ENCODE data around the gene CROT.

CROT gene

DNA sequence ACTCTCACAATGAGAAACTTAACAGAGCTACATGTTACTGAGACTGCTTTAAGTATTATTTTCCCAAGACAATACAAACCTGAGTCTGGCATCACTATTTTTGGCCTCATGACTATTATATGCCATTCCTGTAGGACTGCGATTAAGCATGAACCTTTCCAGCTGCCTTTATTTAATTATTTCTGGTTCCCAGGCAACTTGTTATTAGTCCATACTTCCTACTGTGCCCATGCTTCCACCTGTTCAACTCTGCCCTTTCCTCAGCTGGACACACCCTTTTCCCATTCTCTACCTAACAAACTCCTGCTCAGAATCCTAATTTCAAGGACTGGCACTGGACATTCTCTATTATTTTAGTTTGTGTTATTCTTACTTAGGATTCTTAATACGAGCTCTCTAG, 8.1 kb upstream of the CROT start:
- Histone ChIP-seq H3K27me3 (no peaks in the 10 kb centered on the region), H3K4me3 (ENCODE audit: low read depth, low read length) (no peak overlapping the region), H3K9me3 (no peaks in the 10 kb centered on the region; the same call in 1 of the 2 replicates), H3K36me3 (no peaks in the 10 kb centered on the region), H3K4me1 (no peaks in the 10 kb centered on the region)
- DNase-seq = no peak
- TF ChIP-seq, protein P1, sequence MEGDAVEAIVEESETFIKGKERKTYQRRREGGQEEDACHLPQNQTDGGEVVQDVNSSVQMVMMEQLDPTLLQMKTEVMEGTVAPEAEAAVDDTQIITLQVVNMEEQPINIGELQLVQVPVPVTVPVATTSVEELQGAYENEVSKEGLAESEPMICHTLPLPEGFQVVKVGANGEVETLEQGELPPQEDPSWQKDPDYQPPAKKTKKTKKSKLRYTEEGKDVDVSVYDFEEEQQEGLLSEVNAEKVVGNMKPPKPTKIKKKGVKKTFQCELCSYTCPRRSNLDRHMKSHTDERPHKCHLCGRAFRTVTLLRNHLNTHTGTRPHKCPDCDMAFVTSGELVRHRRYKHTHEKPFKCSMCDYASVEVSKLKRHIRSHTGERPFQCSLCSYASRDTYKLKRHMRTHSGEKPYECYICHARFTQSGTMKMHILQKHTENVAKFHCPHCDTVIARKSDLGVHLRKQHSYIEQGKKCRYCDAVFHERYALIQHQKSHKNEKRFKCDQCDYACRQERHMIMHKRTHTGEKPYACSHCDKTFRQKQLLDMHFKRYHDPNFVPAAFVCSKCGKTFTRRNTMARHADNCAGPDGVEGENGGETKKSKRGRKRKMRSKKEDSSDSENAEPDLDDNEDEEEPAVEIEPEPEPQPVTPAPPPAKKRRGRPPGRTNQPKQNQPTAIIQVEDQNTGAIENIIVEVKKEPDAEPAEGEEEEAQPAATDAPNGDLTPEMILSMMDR (IDR thresholded peaks at IDR 0.05; ENCODE audit: low read depth, low read length) = no peak

DNA sequence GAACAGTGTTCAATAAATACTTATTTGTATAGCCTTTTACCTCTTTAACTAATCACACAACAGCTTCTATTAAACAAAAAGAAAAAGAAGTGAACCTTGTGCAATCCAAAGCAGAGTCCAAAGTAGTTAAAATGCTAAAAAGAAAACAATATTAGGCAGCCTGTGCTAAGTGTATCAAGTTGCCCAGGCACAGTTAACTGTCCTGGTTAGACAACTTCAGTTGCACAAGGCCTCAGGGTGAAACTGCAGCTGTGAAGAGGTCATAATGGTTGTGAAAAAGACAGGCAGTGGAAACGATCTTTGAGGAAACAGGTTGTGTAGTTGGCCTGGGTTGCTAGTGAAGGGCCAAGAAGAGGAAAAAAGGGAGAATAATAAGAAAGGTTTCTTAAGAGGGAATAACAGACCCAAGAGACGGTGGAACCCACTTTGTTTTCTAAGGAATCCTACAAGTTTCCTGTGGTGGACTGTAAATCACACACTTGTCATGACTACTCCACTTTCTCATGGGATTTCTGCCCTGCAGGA, 6.0 kb upstream of the CROT start:
- H3K9me3 ChIP-seq = no peaks in the 10 kb centered on the region; the same call in 1 of the 2 replicates
- no peaks in the 10 kb centered on the region for H3K27me3 ChIP-seq
- TF ChIP-seq, protein P1 (IDR thresholded peaks at IDR 0.05; ENCODE audit: low read depth, low read length) = no peak
- H3K36me3 ChIP-seq = no peaks in the 10 kb centered on the region
- no peak overlapping the region for H3K4me3 ChIP-seq (ENCODE audit: low read depth, low read length)
- H3K4me1 ChIP-seq = no peaks in the 10 kb centered on the region
- DNase-seq = no peak

DNA sequence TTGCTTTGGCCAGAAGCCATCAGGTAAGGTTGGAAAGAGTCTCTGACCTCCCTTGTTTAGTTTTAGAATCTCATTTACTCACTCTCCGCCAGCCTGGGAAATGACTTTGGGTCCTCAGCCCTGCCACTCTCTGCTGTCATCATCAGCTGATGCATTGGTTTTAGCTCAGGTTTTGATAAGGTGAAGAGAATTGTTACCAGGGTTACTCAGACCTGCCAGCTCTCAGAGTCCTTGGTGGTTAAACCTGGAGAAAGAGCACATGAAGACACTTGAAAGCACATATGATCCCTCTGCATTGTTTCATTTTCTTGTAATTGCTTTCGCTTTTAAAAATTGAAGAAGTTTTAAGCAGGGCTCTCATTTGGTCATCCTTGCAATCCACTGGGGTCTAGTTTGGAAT, 4.0 kb upstream of the CROT start:
- Histone ChIP-seq H3K4me1 (peaks cover 3% of the 10 kb centered on the region; the same call in 1 of the 2 replicates), H3K36me3 (no peaks in the 10 kb centered on the region), H3K9me3 (no peaks in the 10 kb centered on the region), H3K27me3 (no peaks in the 10 kb centered on the region), H3K4me3 (ENCODE audit: low read depth, low read length) (no peak overlapping the region)
- TF ChIP-seq, protein P1 (IDR thresholded peaks at IDR 0.05; ENCODE audit: low read depth, low read length) = no peak
- no peak for DNase-seq

DNA sequence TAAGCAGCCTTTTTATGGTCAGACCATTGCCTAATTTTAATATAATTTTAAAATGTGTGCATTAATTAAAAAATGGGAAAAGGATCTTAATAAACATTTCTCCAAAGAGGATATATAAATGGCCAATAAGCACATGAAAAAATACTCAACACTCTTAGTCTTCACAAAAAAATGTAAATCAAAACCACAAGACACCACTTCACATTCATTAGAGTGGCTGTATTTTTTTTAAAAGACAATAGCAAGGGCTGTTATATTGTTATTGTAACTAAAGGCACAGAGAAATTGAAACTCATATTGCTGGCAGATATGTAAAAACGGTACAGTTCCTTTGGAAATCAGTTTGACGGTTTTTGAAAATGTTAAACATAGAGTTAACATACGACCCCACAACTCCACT, 3.2 kb upstream of the CROT start:
- Histone ChIP-seq H3K4me1 (peaks cover 3% of the 10 kb centered on the region; the same call in 1 of the 2 replicates), H3K4me3 (ENCODE audit: low read depth, low read length) (no peak overlapping the region), H3K36me3 (no peaks in the 10 kb centered on the region), H3K27me3 (no peaks in the 10 kb centered on the region), H3K9me3 (no peaks in the 10 kb centered on the region)
- DNase-seq = no peak
- TF ChIP-seq, protein P1 (IDR thresholded peaks at IDR 0.05; ENCODE audit: low read depth, low read length) = no peak

DNA sequence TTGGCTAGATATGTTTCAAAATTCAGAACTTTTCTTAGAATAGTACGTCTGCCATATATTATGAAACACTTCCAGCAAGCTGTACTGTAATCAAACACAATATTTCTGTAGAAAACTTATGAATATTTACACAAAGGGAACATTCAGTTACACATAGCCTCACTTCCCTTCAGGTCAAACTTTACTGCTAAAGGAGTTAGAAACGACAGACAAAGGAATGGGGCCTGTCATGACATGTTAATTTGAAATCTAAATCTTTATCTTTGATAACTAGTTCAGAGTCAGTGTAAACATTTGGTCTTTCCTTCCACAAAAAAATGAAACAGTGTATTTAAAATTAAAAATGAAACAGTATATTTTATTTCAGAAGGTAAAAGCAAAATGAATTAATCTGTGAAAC, 1.0 kb upstream of the CROT start:
- H3K36me3 ChIP-seq = no peaks in the 10 kb centered on the region; the same call in 1 of the 2 replicates
- DNase-seq = no peak
- peak overlapping the region; percentile 81 for H3K4me3 ChIP-seq (ENCODE audit: low read depth, low read length)
- no peaks in the 10 kb centered on the region for H3K27me3 ChIP-seq
- TF ChIP-seq, protein P1 (IDR thresholded peaks at IDR 0.05; ENCODE audit: low read depth, low read length) = no peak
- peaks cover 6% of the 10 kb centered on the region for H3K4me1 ChIP-seq
- H3K9me3 ChIP-seq = no peaks in the 10 kb centered on the region

DNA sequence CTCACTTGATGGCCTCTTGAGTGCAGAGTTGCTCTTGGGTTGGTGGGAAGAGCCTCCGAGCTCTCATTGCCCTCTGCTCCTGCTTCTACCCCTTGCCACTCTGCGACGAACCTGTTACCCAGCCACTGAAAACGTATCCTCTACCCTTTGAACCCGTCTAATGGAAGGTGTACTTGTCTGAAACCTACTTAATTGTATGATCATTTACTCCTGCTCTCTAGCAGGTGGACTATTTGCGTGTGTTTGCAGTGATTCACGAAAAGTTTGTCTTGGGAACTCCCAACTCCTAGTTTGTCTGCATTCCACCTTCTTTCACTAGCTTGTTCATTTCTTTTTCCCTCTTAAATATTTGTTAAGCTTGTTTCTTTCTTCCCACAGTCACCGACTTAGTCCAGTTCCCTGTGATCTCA, 503 bp downstream of the CROT start:
- Histone ChIP-seq H3K4me1 (peaks cover 6% of the 10 kb centered on the region), H3K4me3 (ENCODE audit: low read depth, low read length) (peak overlapping the region; percentile 81), H3K27me3 (no peaks in the 10 kb centered on the region), H3K36me3 (no peaks in the 10 kb centered on the region; the same call in 1 of the 2 replicates), H3K9me3 (no peaks in the 10 kb centered on the region)
- TF ChIP-seq, protein P1 (IDR thresholded peaks at IDR 0.05; ENCODE audit: low read depth, low read length) = no peak
- DNase-seq = no peak
